Lower leg skin (tissue), 3 donors: ENCODE data around the gene RANBP9.

Experiments
- POLR2A ChIP-seq, 2 donors: fragments of 450-650 bp; IDR thresholded peaks; one replicate each; pipeline ENCODE4 v1.6.1; 2016 to 2017; ENCODE audit warnings: antibody characterized with exemption in 2 of 2, mild to moderate bottlenecking in 1 of 2, moderate library complexity in 1 of 2
- TF ChIP-seq, protein P1 (sequence below), 3 donors: fragments of 450-650 bp; IDR thresholded peaks; one replicate each; pipeline ENCODE4 v1.5.1; 2016; ENCODE audit warnings: antibody characterized with exemption in 3 of 3, mild to moderate bottlenecking in 3 of 3, moderate library complexity in 2 of 3

DNA sequence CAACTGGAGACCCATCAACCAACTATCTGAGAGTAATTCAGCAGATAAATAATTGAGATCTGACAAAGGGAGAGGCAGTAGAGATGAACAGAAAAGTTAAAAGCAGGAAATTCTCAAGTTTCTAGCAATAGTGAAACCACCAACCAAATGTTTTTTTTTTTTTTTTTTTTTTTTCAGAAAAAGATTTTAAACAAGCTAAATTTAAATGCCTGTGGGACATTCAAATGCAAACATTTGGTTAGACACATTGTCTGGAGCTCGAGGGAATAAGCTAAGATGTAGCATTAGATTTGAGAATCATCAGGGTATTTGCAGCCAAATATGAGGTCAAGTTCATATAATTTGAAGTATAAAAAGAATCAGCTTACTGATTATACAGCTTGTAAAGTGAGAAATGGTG lies 16.4 kb downstream of the RANBP9 start:
- TF ChIP-seq, protein P1, sequence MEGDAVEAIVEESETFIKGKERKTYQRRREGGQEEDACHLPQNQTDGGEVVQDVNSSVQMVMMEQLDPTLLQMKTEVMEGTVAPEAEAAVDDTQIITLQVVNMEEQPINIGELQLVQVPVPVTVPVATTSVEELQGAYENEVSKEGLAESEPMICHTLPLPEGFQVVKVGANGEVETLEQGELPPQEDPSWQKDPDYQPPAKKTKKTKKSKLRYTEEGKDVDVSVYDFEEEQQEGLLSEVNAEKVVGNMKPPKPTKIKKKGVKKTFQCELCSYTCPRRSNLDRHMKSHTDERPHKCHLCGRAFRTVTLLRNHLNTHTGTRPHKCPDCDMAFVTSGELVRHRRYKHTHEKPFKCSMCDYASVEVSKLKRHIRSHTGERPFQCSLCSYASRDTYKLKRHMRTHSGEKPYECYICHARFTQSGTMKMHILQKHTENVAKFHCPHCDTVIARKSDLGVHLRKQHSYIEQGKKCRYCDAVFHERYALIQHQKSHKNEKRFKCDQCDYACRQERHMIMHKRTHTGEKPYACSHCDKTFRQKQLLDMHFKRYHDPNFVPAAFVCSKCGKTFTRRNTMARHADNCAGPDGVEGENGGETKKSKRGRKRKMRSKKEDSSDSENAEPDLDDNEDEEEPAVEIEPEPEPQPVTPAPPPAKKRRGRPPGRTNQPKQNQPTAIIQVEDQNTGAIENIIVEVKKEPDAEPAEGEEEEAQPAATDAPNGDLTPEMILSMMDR (IDR thresholded peaks at IDR 0.05), result no peak
- TF ChIP-seq POLR2A (IDR thresholded peaks at IDR 0.05), result no peak
